Adrenal gland (tissue), 5 donors: ENCODE measurements around the gene LARP4B.

ENCODE experiments used
- CTCF ChIP-seq, 6 experiments: fragments of 450-650 bp in 4 of 6; fragments of 200-600 bp in 2 of 6; sonication (generic) in 1 of 6; IDR thresholded peaks; 1 replicate in 5 of 6; 2 replicates in 1 of 6; pipeline versions ENCODE4 v1.5.1 to v1.8.0; 2016 to 2021; ENCODE audit warnings: antibody characterized with exemption in 6 of 6, mild to moderate bottlenecking in 2 of 6, moderate library complexity in 1 of 6
- POLR2A ChIP-seq, 2 donors: fragments of 450-650 bp; IDR thresholded peaks; one replicate each; pipeline ENCODE4 v1.6.1; 2017; ENCODE audit warnings: antibody characterized with exemption in 2 of 2, mild to moderate bottlenecking in 2 of 2, moderate library complexity in 1 of 2
- donor health status: DM: no; HTN: no; CAD: no.

DNA sequence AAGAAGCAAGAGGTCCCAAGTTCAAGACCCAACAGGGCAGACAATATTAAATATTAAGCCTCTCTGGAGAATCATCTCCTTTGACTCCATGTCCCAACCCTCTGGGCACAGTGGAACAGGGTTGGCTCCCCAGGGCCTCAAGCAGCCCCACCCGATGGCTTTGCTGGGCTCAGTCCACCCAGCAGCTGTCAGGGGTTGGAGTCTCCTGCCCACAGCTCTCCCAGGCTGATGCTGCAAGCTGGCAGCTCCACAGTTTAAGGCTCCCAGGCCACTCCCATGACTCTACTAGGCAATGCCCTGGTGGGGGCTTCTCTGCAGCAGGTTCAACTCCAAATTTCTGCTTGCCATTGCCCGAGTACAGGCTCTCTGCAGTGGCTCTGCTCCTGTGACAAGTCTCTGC is 55.1 kb downstream of the LARP4B start:
- TF ChIP-seq CTCF (IDR thresholded peaks at IDR 0.05) (no peak), POLR2A (IDR thresholded peaks at IDR 0.05) (no peak)
